Liver (tissue), 9 donors: ENCODE measurements around the gene EDNRA. TPM values are rescaled to one million over a fixed set of nuclear protein-coding genes. Genes with fewer than 3 reads are reported as not detected.

Experiments
- DNase-seq: peaks from one replicate; pipeline ENCODE4 v3.0.0-alpha.2; 2017; ENCODE audit warnings: low spot score
- H3K27ac ChIP-seq, 2 donors: one replicate each; pipeline ENCODE4 v1.7.0; 2013; ENCODE audit warnings: inconsistent platforms in 2 of 2, low read length in 2 of 2, control low read depth in 1 of 2, low read depth in 1 of 2, mild to moderate bottlenecking in 1 of 2
- H3K27me3 ChIP-seq, 4 donors: one replicate each; pipeline versions ENCODE4 v1.6.1 to v1.7.0; 2013; ENCODE audit warnings: low read length in 3 of 4, inconsistent platforms in 1 of 4, mild to moderate bottlenecking in 1 of 4, moderate library complexity in 1 of 4; ENCODE audit not compliant: control insufficient read depth in 4 of 4, insufficient read depth in 4 of 4
- H3K36me3 ChIP-seq, 4 donors: one replicate each; pipeline versions ENCODE4 v1.6.1 to v1.7.0; 2013; ENCODE audit warnings: low read length in 3 of 4, mild to moderate bottlenecking in 3 of 4, low read depth in 1 of 4, moderate library complexity in 1 of 4; ENCODE audit not compliant: control insufficient read depth in 4 of 4, insufficient read depth in 3 of 4
- H3K4me1 ChIP-seq, 4 donors: one replicate each; pipeline versions ENCODE4 v1.6.1 to v1.7.0; 2013; ENCODE audit warnings: low read length in 3 of 4, mild to moderate bottlenecking in 3 of 4, moderate library complexity in 1 of 4; ENCODE audit not compliant: control insufficient read depth in 4 of 4, insufficient read depth in 4 of 4
- H3K4me3 ChIP-seq, 3 donors: one replicate each; pipeline versions ENCODE4 v1.6.1 to v1.7.0; 2013; ENCODE audit warnings: low read length in 3 of 3, control low read depth in 1 of 3, low read depth in 1 of 3, mild to moderate bottlenecking in 1 of 3
- H3K9ac ChIP-seq, 2 donors: one replicate each; pipeline ENCODE4 v1.7.0; 2013; ENCODE audit warnings: low read length in 2 of 2, mild to moderate bottlenecking in 2 of 2, moderate library complexity in 2 of 2, control low read depth in 1 of 2, low read depth in 1 of 2
- H3K9me3 ChIP-seq, 4 donors: one replicate each; pipeline versions ENCODE4 v1.6.1 to v1.7.0; 2013; ENCODE audit warnings: low read length in 3 of 4; ENCODE audit not compliant: control insufficient read depth in 4 of 4
- CTCF ChIP-seq: fragments of 150-350 bp; IDR thresholded peaks from 2 replicates; pipeline ENCODE4 v1.5.1; 2017; ENCODE audit warnings: improper control_type of control experiment, low read depth, low read length; ENCODE audit not compliant: missing input control
- GABPA ChIP-seq, 2 donors: IDR thresholded peaks in 1 of 2; conservative IDR thresholded peaks in 1 of 2; 2 replicates each; pipeline ENCODE4 v1.6.1; 2016; ENCODE audit warnings: antibody characterized with exemption in 2 of 2, mild to moderate bottlenecking in 1 of 2, moderate library complexity in 1 of 2
- HNF4A ChIP-seq, 2 donors: conservative IDR thresholded peaks; 2 replicates each; pipeline ENCODE4 v1.6.1; 2016; ENCODE audit warnings: antibody characterized with exemption in 2 of 2, mild to moderate bottlenecking in 2 of 2
- HNF4G ChIP-seq: IDR thresholded peaks from 2 replicates; pipeline ENCODE4 v1.6.1; 2016; ENCODE audit warnings: antibody characterized with exemption
- NR2F2 ChIP-seq: IDR thresholded peaks from 2 replicates; pipeline ENCODE4 v1.6.1; 2016; ENCODE audit warnings: antibody characterized with exemption
- REST ChIP-seq: IDR thresholded peaks from 2 replicates; pipeline ENCODE4 v1.6.1; 2016; ENCODE audit warnings: antibody characterized with exemption, mild to moderate bottlenecking
- RXRA ChIP-seq, 2 donors: IDR thresholded peaks; 2 replicates each; pipeline ENCODE4 v1.6.1; 2017 to 2018; ENCODE audit warnings: antibody characterized with exemption in 2 of 2, mild to moderate bottlenecking in 1 of 2
- SP1 ChIP-seq: IDR thresholded peaks from 2 replicates; pipeline ENCODE4 v1.6.1; 2018; ENCODE audit warnings: antibody characterized with exemption, mild to moderate bottlenecking
- TAF1 ChIP-seq: conservative IDR thresholded peaks from 2 replicates; pipeline ENCODE4 v1.6.1; 2016; ENCODE audit warnings: antibody characterized with exemption, mild to moderate bottlenecking
- YY1 ChIP-seq: IDR thresholded peaks from 2 replicates; pipeline ENCODE4 v1.6.1; 2016; ENCODE audit warnings: antibody characterized with exemption, mild to moderate bottlenecking
- ZBTB33 ChIP-seq: IDR thresholded peaks from 2 replicates; pipeline ENCODE4 v1.6.1; 2016; ENCODE audit warnings: antibody characterized with exemption
- WGBS: extraction: QIAGEN DNeasy Blood & Tissue Kit; methylation state at CpG from one replicate; pipeline ENCODE4 v1.1.7; 2013; 5-methylcytosine and 5-hydroxymethylcytosine counted together
- polyA plus RNA-seq, 2 donors: library from polyadenylated mRNA; stranded (reverse) in 1 of 2; unstranded in 1 of 2; fragments of 200-250 nt in 1 of 2; fragments of >200 nt in 1 of 2; fragmentation: Nextera tagmentation in 1 of 2; extraction: Ambion mirVana in 1 of 2; gene quantifications; one replicate each; pipeline versions ENCODE4 v1.2.1 to v1.2.3, GENCODE V29; 2013 to 2015
- total RNA-seq, 2 donors: library from RNA; depleted of rRNA; stranded (reverse); fragments of >200 nt; gene quantifications; one replicate each; pipeline ENCODE4 v1.2.3, GENCODE V29; 2014
- donor health status: healthy.
- donor health status: healthy.
- donor health status: healthy.
- donor health status: healthy.
- donor health status: healthy.

The EDNRA gene
- total and polyA plus RNA-seq, 4 donors: 0.71 to 6.0 (median 1.1) TPM

GRCh38 chr4:147481577-147482109 is 746 bp downstream of the EDNRA start:
- TF ChIP-seq ZBTB33 (no peak), YY1 (no peak), GABPA (IDR thresholded peaks at IDR 0.05 in 1 of 2, conservative IDR thresholded peaks at IDR 0.05 in 1 of 2) (no peak), CTCF (no peak), REST (no peak)
- H3K9ac ChIP-seq: no peak overlapping the region
- no peaks in the 10 kb centered on the region for H3K9me3 ChIP-seq
- H3K36me3 ChIP-seq: no peaks in the 10 kb centered on the region
- peak overlapping the region in 1 of 3 donors; percentile 45 for H3K4me3 ChIP-seq
- no peak for DNase-seq
- 8% methylated on average over 13 of the region's 13 CpGs for WGBS
- H3K27ac ChIP-seq: peak overlapping the region; percentile 6 to 46
- H3K4me1 ChIP-seq: peaks cover 0 to 1% (median 0%) of the 10 kb centered on the region in 4 donors
- H3K27me3 ChIP-seq: peaks cover 0 to 3% (median under 1%) of the 10 kb centered on the region in 4 donors

- Histone ChIP-seq H3K4me3 (no peak overlapping the region), H3K9me3 (no peaks in the 10 kb centered on the region), H3K27me3 (peaks cover 0 to 3% (median under 1%) of the 10 kb centered on the region in 4 donors), H3K27ac (peak overlapping the region in 1 of 2 donors; percentile 4), H3K4me1 (peaks cover 0 to 1% (median 0%) of the 10 kb centered on the region in 4 donors), H3K36me3 (no peaks in the 10 kb centered on the region), H3K9ac (no peak overlapping the region)
- no peak for TF ChIP-seq TAF1
- TF ChIP-seq RXRA (IDR thresholded peaks at IDR 0.05): no peak
- TF ChIP-seq HNF4G: no peak
- no peak for TF ChIP-seq GABPA (IDR thresholded peaks at IDR 0.05 in 1 of 2, conservative IDR thresholded peaks at IDR 0.05 in 1 of 2)
- no peak for TF ChIP-seq ZBTB33
- TF ChIP-seq HNF4A (conservative IDR thresholded peaks at IDR 0.05): no peak
- no peak for TF ChIP-seq SP1
- TF ChIP-seq CTCF: no peak
- no peak for TF ChIP-seq NR2F2
- WGBS: 68% methylated on average over 2 of the region's 2 CpGs
- no peak for DNase-seq
These were observed 1.4 kb downstream of the EDNRA start for GRCh38 chr4:147482281-147482680.
